CD4-positive, alpha-beta T cell treated with Interleukin-21 for 1 hour (primary cell): Measurements from ENCODE around the gene PITRM1.

Source experiments
- DNase-seq: peaks from one replicate; pipeline ENCODE4 v3.0.0-alpha.2; 2020

The PITRM1 gene

GRCh38 chr10:3137958-3138726, 34.4 kb downstream of the PITRM1 start:
- no peak for DNase-seq

- no peak for DNase-seq
Measured at GRCh38 chr10:3136763-3137611, 35.6 kb downstream of the PITRM1 start.

- no peak for DNase-seq
Measured at GRCh38 chr10:3136336-3136735, 36.2 kb downstream of the PITRM1 start.

- DNase-seq: no peak
Measured at GRCh38 chr10:3135006-3135405, 37.6 kb downstream of the PITRM1 start.

GRCh38 chr10:3133948-3134347, 38.6 kb downstream of the PITRM1 start:
- no peak for DNase-seq

GRCh38 chr10:3132036-3133025, 40.3 kb downstream of the PITRM1 start:
- no peak for DNase-seq

- DNase-seq: no peak
Measured at GRCh38 chr10:3131098-3131497, 41.5 kb downstream of the PITRM1 start.

GRCh38 chr10:3129581-3130340, 42.8 kb downstream of the PITRM1 start:
- DNase-seq: no peak

GRCh38 chr10:3128379-3129130, 44.0 kb downstream of the PITRM1 start:
- no peak for DNase-seq

GRCh38 chr10:3127921-3128320, 44.7 kb downstream of the PITRM1 start:
- DNase-seq: no peak

- DNase-seq: no peak
Measured at GRCh38 chr10:3126741-3127346, 45.7 kb downstream of the PITRM1 start.

GRCh38 chr10:3126249-3126648, 46.3 kb downstream of the PITRM1 start:
- no peak for DNase-seq

GRCh38 chr10:3125527-3126170, 46.9 kb downstream of the PITRM1 start:
- no peak for DNase-seq

GRCh38 chr10:3124412-3125175, 48.0 kb downstream of the PITRM1 start:
- no peak for DNase-seq

- DNase-seq: no peak
Measured at GRCh38 chr10:3123571-3124411, 48.8 kb downstream of the PITRM1 start.

- no peak for DNase-seq
Measured at GRCh38 chr10:3122486-3123205, 49.9 kb downstream of the PITRM1 start.

- no peak for DNase-seq
Measured at GRCh38 chr10:3122034-3122433, 50.5 kb downstream of the PITRM1 start.
